Fibroblast of villous mesenchyme (primary cell): ENCODE measurements around the gene FOXK2. TPM values are rescaled to one million over a fixed set of nuclear protein-coding genes. Genes with fewer than 3 reads are reported as not detected.
A peak's percentile ranks its signal among the peaks of the same experiment; 100 is the strongest.

Source experiments
- DNase-seq: peaks from one replicate; pipeline ENCODE4 v3.0.0-alpha.2; 2010; ENCODE audit warnings: low read depth
- H3K4me3 ChIP-seq: 2 replicates; pipeline ENCODE4 v1.5.1; 2011; ENCODE audit warnings: low read depth, mild to moderate bottlenecking, low read length
- CTCF ChIP-seq: IDR thresholded peaks from 2 replicates; pipeline ENCODE4 v1.5.1; 2012; ENCODE audit warnings: low read depth, mild to moderate bottlenecking, low read length; ENCODE audit not compliant: insufficient read depth
- total RNA-seq: library from RNA; depleted of rRNA; stranded (reverse); fragments of >200 nt; gene quantifications from 2 replicates; pipeline ENCODE4 v1.2.3, GENCODE V29; 2012

Gene FOXK2
- 34.1 and 46.6 TPM in 2 replicates for total RNA-seq

GRCh38 chr17:82518826-82519810 lies at the start of gene FOXK2:
FOXK2 (plus strand) TSS chr17:82519732; CDS start chr17:82519889, 157 bp downstream.
- DNase-seq: peak; percentile 96
- peak within 1 kb of the TSS; percentile 78 for H3K4me3 ChIP-seq
- TF ChIP-seq CTCF: no peak

GRCh38 chr17:82470065-82470464 lies 49.5 kb upstream of the FOXK2 start:
- no peak for TF ChIP-seq CTCF
- no peak overlapping the region for H3K4me3 ChIP-seq
- DNase-seq: no peak

GRCh38 chr17:82474223-82475010 lies 45.1 kb upstream of the FOXK2 start:
- no peak for TF ChIP-seq CTCF
- H3K4me3 ChIP-seq: no peak overlapping the region
- no peak for DNase-seq

- DNase-seq: no peak
- H3K4me3 ChIP-seq: no peak overlapping the region
- TF ChIP-seq CTCF: no peak
Observed at GRCh38 chr17:82475458-82475857, 44.1 kb upstream of the FOXK2 start.

GRCh38 chr17:82477934-82478333 lies 41.6 kb upstream of the FOXK2 start:
- no peak for TF ChIP-seq CTCF
- H3K4me3 ChIP-seq: no peak overlapping the region
- DNase-seq: no peak

GRCh38 chr17:82479602-82480001 lies 39.9 kb upstream of the FOXK2 start:
- TF ChIP-seq CTCF: no peak
- no peak overlapping the region for H3K4me3 ChIP-seq
- DNase-seq: no peak
